HG02610 (cell line): ENCODE measurements around the gene SPDYE8.
"Not testable (repeated sequence)": the region's sequence is repeated elsewhere in the genome, so short reads cannot be mapped to it uniquely, and the experiment has no call there.

Experiments used
- ATAC-seq: cut with Tn5 transposase; IDR thresholded peaks from one replicate; pipeline ENCODE4 v1.9.1; 2021; ENCODE audit warnings: mild to moderate bottlenecking, moderate library complexity; ENCODE audit not compliant: unreplicated experiment

The SPDYE8 gene, protein sequence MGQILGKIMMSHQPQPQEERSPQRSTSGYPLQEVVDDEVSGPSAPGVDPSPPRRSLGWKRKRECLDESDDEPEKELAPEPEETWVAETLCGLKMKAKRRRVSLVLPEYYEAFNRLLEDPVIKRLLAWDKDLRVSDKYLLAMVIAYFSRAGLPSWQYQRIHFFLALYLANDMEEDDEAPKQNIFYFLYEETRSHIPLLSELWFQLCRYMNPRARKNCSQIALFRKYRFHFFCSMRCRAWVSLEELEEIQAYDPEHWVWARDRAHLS

DNA sequence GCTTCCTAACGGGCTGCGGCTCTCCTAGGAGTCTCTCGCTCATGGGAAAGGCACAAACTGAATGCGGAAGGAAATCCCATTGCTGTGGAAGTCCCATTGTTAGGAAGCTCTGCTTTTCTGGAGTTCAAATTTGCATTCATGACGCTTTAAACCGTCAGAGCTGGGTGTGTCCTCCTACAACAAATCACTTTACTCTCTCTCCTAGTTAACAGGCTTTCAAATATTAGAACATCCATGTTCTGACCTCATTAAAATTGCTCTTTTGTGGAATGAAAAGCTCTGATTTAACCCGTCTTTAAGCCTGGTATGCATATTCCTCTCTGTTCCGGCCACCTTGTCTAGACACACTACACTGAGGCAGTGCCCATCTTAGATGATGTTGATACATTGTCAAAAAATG lies at the start of gene SPDYE8:
TSS of gene SPDYE8 (minus strand) at position 101 of the 400 bp plus-strand sequence. CDS start 1,800 bp downstream, outside the sequence.
- ATAC-seq: not testable (repeated sequence)

DNA sequence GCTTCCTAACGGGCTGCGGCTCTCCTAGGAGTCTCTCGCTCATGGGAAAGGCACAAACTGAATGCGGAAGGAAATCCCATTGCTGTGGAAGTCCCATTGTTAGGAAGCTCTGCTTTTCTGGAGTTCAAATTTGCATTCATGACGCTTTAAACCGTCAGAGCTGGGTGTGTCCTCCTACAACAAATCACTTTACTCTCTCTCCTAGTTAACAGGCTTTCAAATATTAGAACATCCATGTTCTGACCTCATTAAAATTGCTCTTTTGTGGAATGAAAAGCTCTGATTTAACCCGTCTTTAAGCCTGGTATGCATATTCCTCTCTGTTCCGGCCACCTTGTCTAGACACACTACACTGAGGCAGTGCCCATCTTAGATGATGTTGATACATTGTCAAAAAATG lies 28.2 kb upstream of the SPDYE8 start, which contains the start of gene SPDYE11:
TSS of gene SPDYE11 (minus strand) at position 101 of the 400 bp plus-strand sequence. CDS start 1,800 bp downstream, outside the sequence.
- ATAC-seq: not testable (repeated sequence)

- not testable (repeated sequence) for ATAC-seq
These were observed 23.1 kb downstream of the SPDYE8 start for GRCh38 chr7:73006491-73006890.

DNA sequence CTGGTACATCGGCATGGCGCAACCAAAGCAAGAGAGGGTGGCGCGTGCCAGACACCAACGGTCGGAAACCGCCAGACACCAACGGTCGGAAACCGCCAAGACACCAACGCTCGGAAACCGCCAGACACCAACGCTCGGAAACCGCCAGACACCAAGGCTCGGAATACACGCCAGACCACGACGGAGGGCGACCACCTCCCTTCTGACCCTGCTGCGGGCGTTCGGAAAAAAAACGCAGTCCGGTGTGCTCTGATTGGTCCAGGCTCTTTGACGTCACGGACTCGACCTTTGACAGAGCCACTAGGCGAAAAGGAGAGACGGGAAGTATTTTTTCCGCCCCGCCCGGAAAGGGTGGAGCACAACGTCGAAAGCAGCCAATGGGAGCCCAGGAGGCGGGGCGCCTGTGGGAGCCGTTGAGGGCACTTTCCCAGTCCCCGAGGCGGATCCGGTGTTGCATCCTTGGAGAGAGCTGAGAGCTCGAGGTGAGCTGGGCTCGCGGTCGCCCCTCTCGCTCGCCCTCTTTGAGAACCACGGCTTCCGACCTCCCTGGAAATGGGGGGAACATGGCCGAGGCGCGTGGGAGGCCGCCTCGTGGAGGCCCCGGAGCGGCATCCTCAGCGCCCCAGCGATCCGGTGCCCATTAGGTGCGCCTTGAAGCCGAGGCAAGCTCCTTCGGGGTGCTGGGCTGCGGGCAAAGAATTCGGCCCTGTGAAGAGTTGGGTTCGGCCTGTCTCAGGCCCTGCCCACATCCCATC lies 23.7 kb downstream of the SPDYE8 start:
- peak; percentile 84 for ATAC-seq

- ATAC-seq: peak; percentile 76
These were observed 24.2 kb downstream of the SPDYE8 start for GRCh38 chr7:73005356-73005692.

GRCh38 chr7:72997887-72998468 lies 31.6 kb downstream of the SPDYE8 start:
- not testable (repeated sequence) for ATAC-seq

- ATAC-seq: not testable (repeated sequence)
These were observed 32.1 kb downstream of the SPDYE8 start for GRCh38 chr7:72997447-72997846.

- not testable (repeated sequence) for ATAC-seq
These were observed 34.1 kb downstream of the SPDYE8 start for GRCh38 chr7:72995484-72995883.

DNA sequence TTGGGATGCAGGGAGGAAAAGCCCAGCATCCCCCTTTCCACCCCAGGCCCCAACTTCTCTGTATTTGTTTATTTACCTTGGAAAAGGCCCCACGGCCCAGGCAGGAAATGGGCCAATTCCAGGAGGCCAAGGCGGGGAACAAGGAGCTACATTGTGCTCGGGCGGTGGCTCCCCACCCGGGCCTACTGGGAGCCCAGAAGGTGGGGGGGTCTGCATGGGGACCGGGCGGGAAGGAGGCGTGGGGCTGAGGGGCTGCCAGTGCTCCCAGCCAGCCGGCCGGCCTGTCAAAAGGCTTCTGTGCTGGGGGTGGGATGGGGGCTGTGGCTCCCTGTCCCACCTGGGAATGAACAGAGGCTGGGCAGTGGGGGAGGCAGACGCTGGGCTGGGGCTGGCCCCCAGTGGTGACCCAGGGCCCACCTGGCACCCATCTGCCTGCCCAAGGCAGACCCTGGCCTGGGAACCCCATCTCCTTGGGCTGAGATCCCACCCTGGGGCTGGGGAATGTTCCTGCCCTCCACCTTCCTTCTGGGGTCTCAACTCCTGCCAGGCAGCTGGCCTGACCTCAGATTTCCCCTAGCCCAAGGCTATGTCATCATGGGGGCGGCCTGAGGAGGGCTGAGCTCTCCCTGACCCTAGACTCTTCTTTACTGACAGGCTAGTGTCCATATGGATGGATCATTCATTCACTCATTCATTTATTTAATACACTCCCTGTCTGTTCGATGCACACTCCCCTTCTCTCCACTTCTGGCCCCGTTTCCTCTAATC lies 39.2 kb downstream of the SPDYE8 start:
- ATAC-seq: not testable (repeated sequence)

DNA sequence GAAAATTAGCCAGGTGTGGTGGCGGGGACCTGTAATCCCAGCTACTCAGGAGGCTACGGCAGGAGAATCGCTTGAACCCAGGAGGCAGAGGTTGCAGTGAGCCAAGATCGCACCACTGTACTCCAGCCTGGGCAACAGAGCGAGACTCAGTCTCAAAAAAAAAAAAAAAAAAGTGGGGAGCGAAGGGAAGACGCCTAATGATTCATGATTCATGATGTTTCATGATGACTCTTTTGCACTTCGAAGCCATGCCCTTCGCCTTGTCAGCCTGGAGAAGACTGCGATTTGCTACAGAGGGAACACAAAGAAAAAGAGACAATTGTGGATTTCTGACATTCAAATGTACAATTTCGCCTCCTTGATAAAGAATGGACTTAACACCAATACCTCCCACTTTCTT lies 47.5 kb downstream of the SPDYE8 start:
- not testable (repeated sequence) for ATAC-seq

GRCh38 chr7:72980382-72980781 lies 49.2 kb downstream of the SPDYE8 start:
- not testable (repeated sequence) for ATAC-seq

GRCh38 chr7:72976434-72976833 lies 53.1 kb downstream of the SPDYE8 start:
- not testable (repeated sequence) for ATAC-seq

- not testable (repeated sequence) for ATAC-seq
These were observed 53.8 kb downstream of the SPDYE8 start for GRCh38 chr7:72975656-72976286.

DNA sequence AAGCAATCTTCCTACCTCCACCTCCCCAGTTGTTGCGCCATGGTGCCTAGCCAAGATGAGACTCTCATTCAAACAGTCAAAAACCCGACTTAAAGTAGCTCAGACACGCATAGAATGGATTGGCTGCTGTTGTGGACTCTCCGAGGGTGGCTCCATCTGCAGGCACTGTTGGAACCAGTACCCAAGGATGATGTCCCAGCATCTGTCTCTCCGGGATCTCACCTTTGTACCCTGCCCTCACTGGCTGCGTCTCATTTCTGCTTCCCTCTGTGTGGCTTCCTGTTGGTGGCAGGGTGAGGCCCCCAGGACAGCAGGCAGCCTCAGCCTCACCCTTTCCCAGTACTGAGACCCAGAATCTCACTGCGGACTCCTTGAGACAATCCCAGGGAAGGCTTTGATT lies 54.8 kb downstream of the SPDYE8 start:
- not testable (repeated sequence) for ATAC-seq

GRCh38 chr7:72971505-72971904 lies 58.1 kb downstream of the SPDYE8 start:
- ATAC-seq: not testable (repeated sequence)
